ENCODE data around the gene KCNIP1. TPM values are rescaled to one million over a fixed set of nuclear protein-coding genes. Genes with fewer than 3 reads are reported as not detected.

The KCNIP1 gene
- total and polyA plus RNA-seq, 2 experiments from 2014 or later, result 0.43 to 0.80 TPM

DNA sequence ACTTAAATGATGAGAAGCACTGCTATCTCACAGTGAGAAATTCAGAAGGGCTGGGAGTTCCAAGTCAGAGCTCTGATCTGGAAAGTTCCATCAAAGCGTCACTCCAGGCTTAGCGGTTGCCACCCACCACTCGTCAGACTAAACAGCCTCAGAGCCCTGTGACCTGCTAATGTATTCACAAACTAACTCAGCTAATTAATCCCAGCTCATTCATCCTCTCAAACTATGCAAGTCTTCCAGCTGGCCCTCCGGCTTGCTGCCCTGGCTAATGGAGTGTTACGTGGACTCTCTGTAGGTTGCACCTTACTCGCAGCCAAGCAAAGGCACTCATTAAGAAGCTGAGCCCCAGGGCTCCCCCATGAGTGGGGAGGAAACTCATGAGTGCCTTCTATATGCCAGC lies 197.5 kb downstream of the KCNIP1 start:
- WGBS (ENCODE audit: low lambda C conversion rate, missing lambda C conversion rate), result 65% methylated on average over 6 of the region's 6 CpGs
- no peak for DNase-seq (ENCODE audit: low spot score)
- Histone ChIP-seq H3K4me2 (no peak overlapping the region), H4K20me1 (ENCODE audit: insufficient read depth, poor library complexity, severe bottlenecking) (no peaks in the 10 kb centered on the region), H3K36me3 (replicated peaks; ENCODE audit: insufficient read depth, low read depth) (no peaks in the 10 kb centered on the region), H3K4me1 (ENCODE audit: insufficient read depth) (no peaks in the 10 kb centered on the region), H3K9me2 (replicated peaks; ENCODE audit: insufficient read depth) (no peaks in the 10 kb centered on the region), H2AFZ (no peak overlapping the region), H3K27ac (no peak overlapping the region), H3K4me3 (no peak overlapping the region), H3K27me3 (no peaks in the 10 kb centered on the region), H3K9me3 (ENCODE audit: low read depth) (no peaks in the 10 kb centered on the region), H3K79me2 (no peaks in the 10 kb centered on the region)
- TF ChIP-seq, protein P1, sequence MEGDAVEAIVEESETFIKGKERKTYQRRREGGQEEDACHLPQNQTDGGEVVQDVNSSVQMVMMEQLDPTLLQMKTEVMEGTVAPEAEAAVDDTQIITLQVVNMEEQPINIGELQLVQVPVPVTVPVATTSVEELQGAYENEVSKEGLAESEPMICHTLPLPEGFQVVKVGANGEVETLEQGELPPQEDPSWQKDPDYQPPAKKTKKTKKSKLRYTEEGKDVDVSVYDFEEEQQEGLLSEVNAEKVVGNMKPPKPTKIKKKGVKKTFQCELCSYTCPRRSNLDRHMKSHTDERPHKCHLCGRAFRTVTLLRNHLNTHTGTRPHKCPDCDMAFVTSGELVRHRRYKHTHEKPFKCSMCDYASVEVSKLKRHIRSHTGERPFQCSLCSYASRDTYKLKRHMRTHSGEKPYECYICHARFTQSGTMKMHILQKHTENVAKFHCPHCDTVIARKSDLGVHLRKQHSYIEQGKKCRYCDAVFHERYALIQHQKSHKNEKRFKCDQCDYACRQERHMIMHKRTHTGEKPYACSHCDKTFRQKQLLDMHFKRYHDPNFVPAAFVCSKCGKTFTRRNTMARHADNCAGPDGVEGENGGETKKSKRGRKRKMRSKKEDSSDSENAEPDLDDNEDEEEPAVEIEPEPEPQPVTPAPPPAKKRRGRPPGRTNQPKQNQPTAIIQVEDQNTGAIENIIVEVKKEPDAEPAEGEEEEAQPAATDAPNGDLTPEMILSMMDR (IDR thresholded peaks at IDR 0.05; ENCODE audit: poor library complexity), result no peak
- TF ChIP-seq EZH2 (IDR thresholded peaks at IDR 0.05; ENCODE audit: borderline replicate concordance) (no peak), EZH2phosphoT487 (IDR thresholded peaks at IDR 0.05; ENCODE audit: low read depth, severe bottlenecking, unreplicated experiment) (no peak)

DNA sequence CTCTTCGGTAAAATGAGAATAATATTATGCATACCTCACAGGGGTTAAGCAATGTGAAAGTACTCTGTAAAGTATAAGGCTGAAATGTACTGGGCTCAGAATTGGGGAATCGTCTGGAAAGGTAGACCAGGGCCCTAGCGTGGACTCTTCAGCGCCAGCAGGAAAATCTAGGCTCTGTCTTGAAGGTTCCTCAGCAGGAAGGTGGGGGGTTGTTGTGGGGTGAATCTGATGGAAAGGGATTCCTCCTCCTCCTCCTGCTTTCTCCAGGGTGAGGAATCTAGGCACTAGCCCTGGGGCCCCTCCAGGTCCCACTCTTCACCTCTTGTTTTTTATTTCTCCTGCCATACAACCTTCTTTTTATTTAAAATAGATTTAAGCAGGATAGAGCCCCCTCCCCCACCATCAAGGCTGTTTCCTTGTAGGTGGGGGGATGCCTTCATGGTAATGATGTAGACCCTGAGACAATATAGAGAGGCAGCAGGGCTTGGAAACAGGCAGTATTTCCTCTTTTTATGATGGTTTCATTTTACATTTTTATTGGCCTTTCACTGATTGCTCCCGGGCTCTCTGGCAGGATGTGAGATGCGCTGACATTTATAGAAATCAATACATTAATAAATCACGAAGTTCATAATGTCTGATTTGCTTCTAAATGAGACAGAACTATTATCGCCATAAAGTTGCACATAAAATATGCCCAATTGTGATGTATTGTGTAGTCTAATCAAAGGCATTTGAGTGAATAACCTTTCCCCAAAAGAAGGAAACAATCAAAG lies 200.8 kb downstream of the KCNIP1 start:
- Histone ChIP-seq H3K79me2 (no peaks in the 10 kb centered on the region), H3K27ac (no peak overlapping the region), H3K4me2 (no peak overlapping the region), H3K4me1 (ENCODE audit: insufficient read depth) (no peaks in the 10 kb centered on the region), H3K9me3 (ENCODE audit: low read depth) (no peaks in the 10 kb centered on the region), H4K20me1 (ENCODE audit: insufficient read depth, poor library complexity, severe bottlenecking) (no peaks in the 10 kb centered on the region), H3K36me3 (replicated peaks; ENCODE audit: insufficient read depth, low read depth) (no peaks in the 10 kb centered on the region), H3K27me3 (no peaks in the 10 kb centered on the region), H2AFZ (no peak overlapping the region), H3K9me2 (replicated peaks; ENCODE audit: insufficient read depth) (no peaks in the 10 kb centered on the region), H3K4me3 (no peak overlapping the region)
- DNase-seq (ENCODE audit: low spot score), result no peak
- no peak for TF ChIP-seq EZH2phosphoT487 (IDR thresholded peaks at IDR 0.05; ENCODE audit: low read depth, severe bottlenecking, unreplicated experiment)
- TF ChIP-seq EZH2 (IDR thresholded peaks at IDR 0.05; ENCODE audit: borderline replicate concordance), result no peak
- TF ChIP-seq, protein P1 (IDR thresholded peaks at IDR 0.05; ENCODE audit: poor library complexity), result no peak
- 69% methylated on average over 8 of the region's 8 CpGs for WGBS (ENCODE audit: low lambda C conversion rate, missing lambda C conversion rate)

DNA sequence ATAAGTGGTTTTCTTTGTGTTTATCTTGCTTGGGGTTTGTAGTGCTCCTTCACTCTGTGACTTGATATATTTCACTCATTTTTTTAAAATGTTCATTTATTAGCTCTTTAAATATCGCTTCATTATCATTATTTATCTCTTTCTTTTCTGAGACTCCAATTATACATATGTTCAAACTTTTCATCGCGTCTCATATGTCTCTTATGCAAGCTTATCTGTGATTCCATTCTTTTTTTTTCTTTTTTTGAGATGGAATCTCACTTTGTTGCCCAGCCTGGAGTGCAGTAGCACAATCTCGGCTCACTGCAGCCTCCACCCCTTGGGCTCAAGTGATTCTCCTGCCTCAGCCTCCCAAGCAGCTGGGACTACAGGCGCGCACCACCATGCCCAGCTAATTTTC lies 205.8 kb downstream of the KCNIP1 start:
- no peak overlapping the region for H2AFZ ChIP-seq
- DNase-seq (ENCODE audit: low spot score), result no peak
- H3K4me2 ChIP-seq, result no peak overlapping the region
- no peaks in the 10 kb centered on the region for H3K9me2 ChIP-seq (replicated peaks; ENCODE audit: insufficient read depth)
- no peaks in the 10 kb centered on the region for H3K4me1 ChIP-seq (ENCODE audit: insufficient read depth)
- H3K36me3 ChIP-seq (replicated peaks; ENCODE audit: insufficient read depth, low read depth), result no peaks in the 10 kb centered on the region
- no peaks in the 10 kb centered on the region for H3K79me2 ChIP-seq
- H3K27ac ChIP-seq, result no peak overlapping the region
- no peak overlapping the region for H3K4me3 ChIP-seq
- TF ChIP-seq, protein P1 (IDR thresholded peaks at IDR 0.05; ENCODE audit: poor library complexity), result no peak
- TF ChIP-seq EZH2phosphoT487 (IDR thresholded peaks at IDR 0.05; ENCODE audit: low read depth, severe bottlenecking, unreplicated experiment) (no peak), EZH2 (IDR thresholded peaks at IDR 0.05; ENCODE audit: borderline replicate concordance) (no peak)
- no peaks in the 10 kb centered on the region for H3K9me3 ChIP-seq (ENCODE audit: low read depth)
- WGBS (ENCODE audit: low lambda C conversion rate, missing lambda C conversion rate), result 82% methylated on average over 6 of the region's 6 CpGs
- H4K20me1 ChIP-seq (ENCODE audit: insufficient read depth, poor library complexity, severe bottlenecking), result no peaks in the 10 kb centered on the region
- no peaks in the 10 kb centered on the region for H3K27me3 ChIP-seq

Measured in hepatocyte (in vitro differentiated cells).